ENCODE results near the gene MTUS2.

MTUS2 gene

GRCh38 chr13:29438769-29439168, 618.6 kb downstream of the MTUS2 start:
- Mint-ChIP-seq H3K4me1 (peaks cover 20% of the 10 kb centered on the region), H3K9me3 (no peaks in the 10 kb centered on the region), H3K36me3 (ENCODE audit: low read depth) (no peaks in the 10 kb centered on the region), H3K4me3 (no peak overlapping the region), H3K27me3 (ENCODE audit: low read depth, poor library complexity) (peaks cover 5% of the 10 kb centered on the region), H3K27ac (no peak overlapping the region)
- no peak for TF ChIP-seq CTCF (IDR thresholded peaks at IDR 0.05)
- no peak for DNase-seq

GRCh38 chr13:29439601-29440388, 619.7 kb downstream of the MTUS2 start:
- DNase-seq = no peak
- no peaks in the 10 kb centered on the region for H3K9me3 Mint-ChIP-seq
- no peaks in the 10 kb centered on the region for H3K36me3 Mint-ChIP-seq (ENCODE audit: low read depth)
- no peak overlapping the region for H3K4me3 Mint-ChIP-seq
- H3K4me1 Mint-ChIP-seq = peaks cover 15% of the 10 kb centered on the region
- H3K27ac Mint-ChIP-seq = no peak overlapping the region
- TF ChIP-seq CTCF (IDR thresholded peaks at IDR 0.05) = no peak
- peaks cover 5% of the 10 kb centered on the region for H3K27me3 Mint-ChIP-seq (ENCODE audit: low read depth, poor library complexity)

GRCh38 chr13:29441306-29441705, 621.2 kb downstream of the MTUS2 start:
- H3K27me3 Mint-ChIP-seq (ENCODE audit: low read depth, poor library complexity) = peaks cover 8% of the 10 kb centered on the region
- DNase-seq = no peak
- H3K36me3 Mint-ChIP-seq (ENCODE audit: low read depth) = no peaks in the 10 kb centered on the region
- H3K4me3 Mint-ChIP-seq = no peak overlapping the region
- no peak overlapping the region for H3K27ac Mint-ChIP-seq
- TF ChIP-seq CTCF (IDR thresholded peaks at IDR 0.05) = no peak
- no peaks in the 10 kb centered on the region for H3K9me3 Mint-ChIP-seq
- peaks cover 4% of the 10 kb centered on the region for H3K4me1 Mint-ChIP-seq

GRCh38 chr13:29446016-29446415, 625.9 kb downstream of the MTUS2 start:
- H3K27ac Mint-ChIP-seq = no peak overlapping the region
- no peaks in the 10 kb centered on the region for H3K36me3 Mint-ChIP-seq (ENCODE audit: low read depth)
- TF ChIP-seq CTCF (IDR thresholded peaks at IDR 0.05) = no peak
- peaks cover 13% of the 10 kb centered on the region for H3K27me3 Mint-ChIP-seq (ENCODE audit: low read depth, poor library complexity)
- DNase-seq = no peak
- H3K4me1 Mint-ChIP-seq = no peaks in the 10 kb centered on the region
- no peaks in the 10 kb centered on the region for H3K9me3 Mint-ChIP-seq
- no peak overlapping the region for H3K4me3 Mint-ChIP-seq

- TF ChIP-seq CTCF (IDR thresholded peaks at IDR 0.05) = no peak
- Mint-ChIP-seq H3K4me1 (no peaks in the 10 kb centered on the region), H3K4me3 (no peak overlapping the region), H3K27ac (no peak overlapping the region), H3K27me3 (ENCODE audit: low read depth, poor library complexity) (peaks cover 18% of the 10 kb centered on the region), H3K9me3 (no peaks in the 10 kb centered on the region), H3K36me3 (ENCODE audit: low read depth) (no peaks in the 10 kb centered on the region)
- DNase-seq = no peak
These were observed 628.0 kb downstream of the MTUS2 start for GRCh38 chr13:29448174-29448573.

- no peak for TF ChIP-seq CTCF (IDR thresholded peaks at IDR 0.05)
- Mint-ChIP-seq H3K4me1 (no peaks in the 10 kb centered on the region), H3K27me3 (ENCODE audit: low read depth, poor library complexity) (peaks cover 26% of the 10 kb centered on the region), H3K4me3 (no peak overlapping the region), H3K36me3 (ENCODE audit: low read depth) (no peaks in the 10 kb centered on the region), H3K9me3 (no peaks in the 10 kb centered on the region), H3K27ac (no peak overlapping the region)
- no peak for DNase-seq
These were observed 629.6 kb downstream of the MTUS2 start for GRCh38 chr13:29449726-29450125.
